ENCODE results near the gene PHACTR4.

The PHACTR4 gene

DNA sequence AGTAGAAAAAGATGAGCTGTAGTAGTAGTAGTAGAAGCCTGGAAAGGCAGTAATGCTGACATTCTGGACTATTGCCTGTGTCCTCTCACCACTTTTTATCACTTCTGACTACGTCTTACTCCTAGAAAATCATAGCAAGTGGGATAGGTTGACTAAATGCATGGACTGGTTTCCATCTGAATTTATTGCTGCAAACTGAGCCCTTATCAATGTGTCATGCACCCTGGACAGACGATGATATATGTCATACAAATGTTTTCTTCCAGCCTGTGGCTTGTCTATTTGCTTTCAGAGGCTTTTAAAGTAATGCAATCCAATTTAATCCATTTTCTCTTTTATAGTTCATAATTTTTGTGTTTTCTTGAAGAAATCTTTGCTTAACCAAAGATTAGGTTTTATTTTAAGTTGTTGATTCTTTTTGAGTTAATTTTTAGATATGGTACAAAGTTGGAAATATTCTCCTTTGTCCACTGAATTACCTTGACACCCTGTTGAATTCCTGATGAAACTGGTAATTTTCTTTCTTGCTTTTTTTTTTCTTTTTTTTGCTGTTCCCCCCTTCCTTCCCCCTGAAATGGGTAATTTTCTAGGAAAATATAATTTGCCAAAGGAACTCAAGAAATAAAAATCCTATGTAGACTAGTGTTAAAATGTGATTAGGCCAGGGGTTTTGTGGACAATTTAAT lies 47.1 kb downstream of the PHACTR4 start:
- H3K4me3 ChIP-seq (ENCODE audit: control insufficient read depth, low read depth, low read length): no peak overlapping the region
- DNase-seq (ENCODE audit: low read depth): peak; percentile 23
- TF ChIP-seq, protein P1, sequence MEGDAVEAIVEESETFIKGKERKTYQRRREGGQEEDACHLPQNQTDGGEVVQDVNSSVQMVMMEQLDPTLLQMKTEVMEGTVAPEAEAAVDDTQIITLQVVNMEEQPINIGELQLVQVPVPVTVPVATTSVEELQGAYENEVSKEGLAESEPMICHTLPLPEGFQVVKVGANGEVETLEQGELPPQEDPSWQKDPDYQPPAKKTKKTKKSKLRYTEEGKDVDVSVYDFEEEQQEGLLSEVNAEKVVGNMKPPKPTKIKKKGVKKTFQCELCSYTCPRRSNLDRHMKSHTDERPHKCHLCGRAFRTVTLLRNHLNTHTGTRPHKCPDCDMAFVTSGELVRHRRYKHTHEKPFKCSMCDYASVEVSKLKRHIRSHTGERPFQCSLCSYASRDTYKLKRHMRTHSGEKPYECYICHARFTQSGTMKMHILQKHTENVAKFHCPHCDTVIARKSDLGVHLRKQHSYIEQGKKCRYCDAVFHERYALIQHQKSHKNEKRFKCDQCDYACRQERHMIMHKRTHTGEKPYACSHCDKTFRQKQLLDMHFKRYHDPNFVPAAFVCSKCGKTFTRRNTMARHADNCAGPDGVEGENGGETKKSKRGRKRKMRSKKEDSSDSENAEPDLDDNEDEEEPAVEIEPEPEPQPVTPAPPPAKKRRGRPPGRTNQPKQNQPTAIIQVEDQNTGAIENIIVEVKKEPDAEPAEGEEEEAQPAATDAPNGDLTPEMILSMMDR (conservative IDR thresholded peaks at IDR 0.05; ENCODE audit: control insufficient read depth, insufficient read depth, low read depth, low read length): no peak

DNA sequence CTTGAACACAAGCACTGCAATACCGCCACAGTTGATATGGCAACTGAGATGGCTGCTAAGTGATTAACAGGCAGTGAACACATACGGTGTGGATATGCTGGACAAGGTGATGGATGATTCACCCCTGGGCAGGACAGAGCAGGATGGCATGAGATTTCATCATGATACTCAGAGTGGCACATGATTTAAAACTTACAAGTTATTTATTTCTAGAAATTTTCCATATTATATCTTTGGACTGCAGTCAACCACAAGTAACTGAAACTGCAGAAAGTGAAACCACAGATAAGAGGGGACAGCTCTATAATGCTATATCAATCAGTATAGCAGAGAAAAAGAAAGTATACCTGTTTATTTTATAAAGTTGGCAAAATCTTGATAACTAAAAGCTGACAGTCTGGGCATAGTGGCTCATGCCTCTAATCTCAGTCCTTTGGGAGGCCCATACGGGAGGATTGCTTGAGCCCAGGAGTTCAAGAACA lies 47.9 kb downstream of the PHACTR4 start:
- TF ChIP-seq, protein P1 (conservative IDR thresholded peaks at IDR 0.05; ENCODE audit: control insufficient read depth, insufficient read depth, low read depth, low read length): no peak
- peak; percentile 74 for DNase-seq (ENCODE audit: low read depth)
- H3K4me3 ChIP-seq (ENCODE audit: control insufficient read depth, low read depth, low read length): no peak overlapping the region

DNA sequence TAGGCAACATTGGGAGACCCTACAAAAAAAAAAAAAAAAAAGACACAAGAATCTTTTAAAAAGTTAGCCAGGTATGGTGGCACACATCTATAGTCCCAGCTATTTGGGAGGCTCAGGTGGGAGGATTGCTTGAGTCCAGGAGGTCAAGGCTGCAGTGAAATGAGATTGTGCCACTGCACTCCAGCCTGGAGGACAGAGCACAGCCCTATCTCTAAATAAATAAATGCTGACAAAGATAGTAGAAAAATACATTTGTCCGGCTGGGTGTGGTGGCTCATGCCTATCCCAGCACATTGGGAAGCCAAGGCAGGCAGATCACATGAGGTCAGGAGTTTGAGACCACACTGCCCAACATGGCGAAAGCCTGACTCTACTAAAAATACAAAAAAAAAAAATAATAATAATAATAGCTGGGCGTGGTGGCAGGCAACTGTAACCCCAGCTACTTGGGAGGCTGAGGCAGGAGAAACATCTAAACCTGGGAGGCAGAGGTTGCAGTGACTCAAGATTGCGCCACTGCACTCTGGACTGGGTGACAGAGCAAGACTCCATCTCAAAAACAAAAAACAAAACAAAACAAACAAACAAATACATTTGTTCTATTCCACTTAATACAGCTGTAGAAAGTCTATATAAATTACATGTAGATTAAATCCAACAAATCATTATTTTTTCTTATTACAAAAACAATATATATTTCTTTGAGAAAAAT lies 48.5 kb downstream of the PHACTR4 start:
- no peak for DNase-seq (ENCODE audit: low read depth)
- TF ChIP-seq, protein P1 (conservative IDR thresholded peaks at IDR 0.05; ENCODE audit: control insufficient read depth, insufficient read depth, low read depth, low read length): no peak

DNA sequence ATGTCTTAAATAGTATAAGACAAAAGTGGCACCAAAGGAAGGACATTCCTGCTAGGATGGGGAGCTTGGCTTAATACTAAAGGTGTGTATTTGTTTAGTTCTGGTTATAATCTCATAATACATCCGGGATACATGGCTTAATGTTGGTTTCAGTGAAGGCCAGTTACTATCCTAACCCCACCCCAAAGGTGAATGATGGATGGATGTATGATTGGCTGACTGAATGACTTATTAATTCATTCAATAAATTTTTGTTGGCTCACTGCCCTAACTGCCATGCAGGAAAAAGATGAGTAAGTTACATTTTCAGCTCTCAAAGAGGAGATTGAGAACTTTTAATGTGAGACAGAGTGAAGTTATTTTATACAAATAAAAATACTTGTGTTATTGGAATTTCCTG lies 52.2 kb downstream of the PHACTR4 start:
- TF ChIP-seq, protein P1 (conservative IDR thresholded peaks at IDR 0.05; ENCODE audit: control insufficient read depth, insufficient read depth, low read depth, low read length): no peak
- H3K4me3 ChIP-seq (ENCODE audit: control insufficient read depth, low read depth, low read length): no peak overlapping the region
- DNase-seq (ENCODE audit: low read depth): no peak

More for the DNA sequence above, 48.5 kb downstream of the PHACTR4 start:
- no peak overlapping the region for H3K4me3 ChIP-seq (ENCODE audit: control insufficient read depth, low read depth, low read length)

DNA sequence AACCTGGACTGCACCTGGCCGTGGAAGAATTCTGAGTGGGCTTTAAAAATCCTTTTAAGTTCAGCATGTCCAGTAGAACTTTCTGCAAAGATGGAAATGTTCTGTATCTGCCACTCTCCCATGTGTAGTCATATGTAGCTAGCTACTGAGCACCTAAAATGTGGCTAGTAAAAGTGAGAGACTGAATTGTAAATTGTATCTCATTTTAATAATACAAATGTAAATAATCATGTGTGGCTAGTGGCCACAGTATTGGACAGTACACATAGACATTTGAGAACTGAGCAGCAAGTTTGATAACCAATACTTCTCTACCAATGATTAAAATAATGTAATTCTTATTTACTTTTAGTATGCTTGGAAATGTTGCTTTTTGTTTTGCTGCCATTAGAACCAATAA lies 57.3 kb downstream of the PHACTR4 start:
- no peak overlapping the region for H3K4me3 ChIP-seq (ENCODE audit: control insufficient read depth, low read depth, low read length)
- TF ChIP-seq, protein P1 (conservative IDR thresholded peaks at IDR 0.05; ENCODE audit: control insufficient read depth, insufficient read depth, low read depth, low read length): no peak
- DNase-seq (ENCODE audit: low read depth): no peak

DNA sequence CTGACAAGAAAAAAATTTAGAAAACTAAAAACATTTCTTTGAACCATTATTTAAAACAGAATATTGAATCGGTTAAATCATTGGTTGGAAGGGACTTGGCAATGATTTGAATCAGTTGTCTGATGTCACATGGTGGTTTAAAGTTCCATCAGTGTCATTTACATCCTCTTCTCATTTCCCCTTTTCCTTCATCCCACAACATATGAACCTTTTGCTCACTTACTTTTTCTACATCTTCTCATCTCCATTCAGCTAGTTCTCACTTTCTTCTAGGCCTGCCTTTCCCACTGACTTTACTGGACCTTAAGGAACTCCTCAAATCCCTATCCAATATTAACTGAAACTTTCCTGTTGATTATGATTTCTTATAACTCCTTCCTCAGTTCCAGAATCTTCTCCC lies 58.5 kb downstream of the PHACTR4 start:
- no peak overlapping the region for H3K4me3 ChIP-seq (ENCODE audit: control insufficient read depth, low read depth, low read length)
- no peak for DNase-seq (ENCODE audit: low read depth)
- TF ChIP-seq, protein P1 (conservative IDR thresholded peaks at IDR 0.05; ENCODE audit: control insufficient read depth, insufficient read depth, low read depth, low read length): no peak
